Heart left ventricle (tissue), 16 donors: ENCODE data around the gene ZNF607. TPM values are rescaled to one million over a fixed set of nuclear protein-coding genes. Genes with fewer than 3 reads are reported as not detected.
"Not testable (repeated sequence)": the region's sequence is repeated elsewhere in the genome, so short reads cannot be mapped to it uniquely, and the experiment has no call there.

Experiments used
- ATAC-seq, 4 donors: fragments of 200-7000 bp; cut with Tn5 transposase; one replicate each; pipeline ENCODE4 v1.9.1; 2020 to 2022; ENCODE audit warnings: moderate library complexity in 4 of 4, mild to moderate bottlenecking in 3 of 4, moderate number of reproducible peaks in 1 of 4
- DNase-seq, 5 donors: peaks; one replicate each; pipeline ENCODE4 v3.0.0-alpha.2; 2020
- H3K27ac ChIP-seq, 12 donors: fragments of 200-600 bp; sonication (generic) in 4 of 12; one replicate each; pipeline versions ENCODE4 v1.5.0 to v1.8.0; 2016 to 2022; ENCODE audit warnings: mild to moderate bottlenecking in 2 of 12
- H3K27me3 ChIP-seq, 9 donors: fragments of 200-600 bp; sonication (generic) in 2 of 9; one replicate each; pipeline versions ENCODE4 v1.5.1 to v1.8.0; 2016 to 2022; ENCODE audit warnings: mild to moderate bottlenecking in 3 of 9
- H3K36me3 ChIP-seq, 9 donors: fragments of 200-600 bp; sonication (generic) in 2 of 9; one replicate each; pipeline versions ENCODE4 v1.5.0 to v1.8.0; 2018 to 2022; ENCODE audit warnings: mild to moderate bottlenecking in 2 of 9
- H3K4me1 ChIP-seq, 12 donors: fragments of 200-600 bp; sonication (generic) in 4 of 12; one replicate each; pipeline versions ENCODE4 v1.5.0 to v1.8.0; 2016 to 2022; ENCODE audit warnings: mild to moderate bottlenecking in 3 of 12
- H3K4me3 ChIP-seq, 12 donors: fragments of 200-600 bp; sonication (generic) in 4 of 12; one replicate each; pipeline versions ENCODE4 v1.5.0 to v1.8.0; 2017 to 2022; ENCODE audit warnings: mild to moderate bottlenecking in 9 of 12, moderate library complexity in 4 of 12
- H3K9me3 ChIP-seq, 12 donors: fragments of 200-600 bp; sonication (generic) in 4 of 12; one replicate each; pipeline versions ENCODE4 v1.5.0 to v1.8.0; 2016 to 2022; ENCODE audit warnings: mild to moderate bottlenecking in 1 of 12
- CTCF ChIP-seq, 12 donors: fragments of 200-600 bp; sonication (generic) in 4 of 12; IDR thresholded peaks; one replicate each; pipeline versions ENCODE4 v1.5.0 to v1.8.0; 2018 to 2022; ENCODE audit warnings: antibody characterized with exemption in 12 of 12, mild to moderate bottlenecking in 5 of 12
- POLR2A ChIP-seq, 2 donors: fragments of 450-650 bp; IDR thresholded peaks; one replicate each; pipeline ENCODE4 v1.6.1; 2017; ENCODE audit warnings: antibody characterized with exemption in 2 of 2, mild to moderate bottlenecking in 2 of 2, moderate library complexity in 2 of 2
- WGBS, 4 donors: extraction: QIAGEN DNeasy Blood & Tissue Kit in 2 of 4; methylation state at CpG; one replicate each; pipeline versions ENCODE4 v1.1.5 to v1.1.7; 2013 to 2018; 5-methylcytosine and 5-hydroxymethylcytosine counted together
- intact Hi-C, 10 donors: fragments of 100-400 bp; cut with DNase I; formaldehyde crosslinking; loops; one replicate each; pipeline versions ENCODE4 v1.11.1 to v1.14.2; 2022
- long read RNA-seq, 3 donors: library from polyadenylated mRNA; unstranded; transcript quantifications; one replicate each; pipeline ENCODE4 v2.0.0, GENCODE V29; 2020 to 2021
- polyA plus RNA-seq, 2 donors: library from polyadenylated mRNA; stranded (reverse); fragments of 200-250 nt; gene quantifications; one replicate each; pipeline ENCODE4 v1.2.3, GENCODE V29; 2013
- total RNA-seq, 9 donors: library from RNA; depleted of rRNA in 2 of 9; stranded (reverse); fragments of >200 nt in 2 of 9; fragmentation: NEBNext Ultra II Directional in 3 of 9; extraction: Animal tissue kit (Norgen Biotek cat#: 25700) in 3 of 9; gene quantifications; one replicate each; pipeline versions ENCODE4 v1.1.0 to v1.2.4, GENCODE V29; 2016 to 2023
- donor health status: ischemic (EF 13 %, LVEDD 7.1; RV severe dilation, severe dysfunction).
- donor health status: healthy with polysubstance abuse.
- donor health status: DM: no; HTN: yes; CAD: no.
- donor health status: DM: no; HTN: no; CAD: no.
- donor health status: ischemic (EF 25% LVEDD 6.9; RV normal size, moderate dysfunction).
- donor health status: ischemic (EF 25% LVEDD 5.7; RV mildly dilated, moderate dysfunction).
- donor health status: healthy.
- donor health status: DM: yes; HTN: yes; CAD: no.
- donor health status: ischemic (EF 35%, LVEDD 5.7; RV mildly dilated, moderate dysfunction).
- donor health status: nonischemic (EF 11% LVEDD 7.7; RV severe dilation, severe dysfunction).
- donor health status: DM: yes; HTN: yes; CAD: no.
- donor health status: PGD.
- donor health status: ischemic (EF 29% LVEDD 5.4; RV normal size, mild dysfunction).
- donor health status: nonischemic (EF 23%, LVEDD 6.1; RV moderate dilation, normal function).

Gene ZNF607
- total RNA-seq: 1 to 10 TPM; 4.5 to 7.9 (median 6.0) TPM
- polyA plus RNA-seq: 1 to 10 TPM; 1.8 to 3.0 TPM
- long read RNA-seq, donor 1, full-length matches to known transcripts: 4 of 8 reads
- long read RNA-seq, donor 1, partial matches to known transcripts: 0 of 8 reads
- long read RNA-seq, donor 1, other reads (novel, unspliced or antisense): 4 of 8 reads
- long read RNA-seq, donor 2, full-length matches to known transcripts: 4 of 13 reads
- long read RNA-seq, donor 2, partial matches to known transcripts: 1 of 13 reads
- long read RNA-seq, donor 2, other reads (novel, unspliced or antisense): 8 of 13 reads
- long read RNA-seq, donor 3, full-length matches to known transcripts: 1 of 9 reads
- long read RNA-seq, donor 3, partial matches to known transcripts: 0 of 9 reads
- long read RNA-seq, donor 3, other reads (novel, unspliced or antisense): 8 of 9 reads

- TF ChIP-seq CTCF (IDR thresholded peaks at IDR 0.05) (peak; percentile 43 to 82 (median 68)), POLR2A (IDR thresholded peaks at IDR 0.05) (peak in 1 of 2 donors; percentile 46)
- no peaks in the 10 kb centered on the region for H3K27me3 ChIP-seq
- H3K4me1 ChIP-seq: peaks cover 0 to 16% (median 10%) of the 10 kb centered on the region in 12 donors
- ATAC-seq: peak; percentile 99
- peak within 1 kb of the TSS; percentile 70 to 100 (median 86) for H3K4me3 ChIP-seq
- no peaks in the 10 kb centered on the region for H3K9me3 ChIP-seq
- peak; percentile 91 to 96 (median 94) for DNase-seq
- H3K27ac ChIP-seq: peak within 1 kb of the TSS in 11 of 12 donors; percentile 74 to 91 (median 86)
- intact Hi-C loops: loop anchor here in 3 of 10 donors (2.0 to 10.0 kb wide), 3 partner anchors 65 to 122 kb away; partner anchors contain the start of gene ZFP30 (in 3 of the 3)
- WGBS, 4 donors: 0% methylated on average over 20 to 54 of the region's 54 CpGs
- H3K36me3 ChIP-seq: peaks cover 0 to 12% (median 0%) of the 10 kb centered on the region in 9 donors
Observed at GRCh38 chr19:37719111-37719926, at the start of gene ZNF607. ZNF607 (minus strand) TSS chr19:37719761; CDS start chr19:37711618, 8,143 bp downstream.

GRCh38 chr19:37763488-37763887 is 43.9 kb upstream of the ZNF607 start:
- Histone ChIP-seq H3K36me3 (peaks cover 0 to 83% (median 51%) of the 10 kb centered on the region in 9 donors), H3K27me3 (no peaks in the 10 kb centered on the region), H3K27ac (no peak overlapping the region), H3K4me1 (no peaks in the 10 kb centered on the region), H3K4me3 (no peak overlapping the region), H3K9me3 (no peaks in the 10 kb centered on the region)
- TF ChIP-seq CTCF (IDR thresholded peaks at IDR 0.05): no peak
- no peak for TF ChIP-seq POLR2A (IDR thresholded peaks at IDR 0.05)
- intact Hi-C loops: no loop called here
- 95 to 100% (median 97%) methylated on average over 1 of the region's 1 CpG for whole genome bisulfite sequencing, 4 donors
- ATAC-seq: no peak
- DNase-seq: no peak

- DNase-seq, intact Hi-C loops, ATAC-seq, H3K9me3 ChIP-seq, H3K4me3 ChIP-seq, H3K27me3 ChIP-seq, H3K27ac ChIP-seq, H3K4me1 ChIP-seq: not testable (repeated sequence)
- 90 to 100% (median 96%) methylated on average over 4 of the region's 4 CpGs for WGBS, 4 donors
- peaks cover 0 to 68% (median 18%) of the 10 kb centered on the region in 9 donors for H3K36me3 ChIP-seq
Observed at GRCh38 chr19:37757683-37758082, 38.1 kb upstream of the ZNF607 start.

GRCh38 chr19:37738371-37738770 is 18.8 kb upstream of the ZNF607 start:
- TF ChIP-seq POLR2A (IDR thresholded peaks at IDR 0.05): no peak
- TF ChIP-seq CTCF (IDR thresholded peaks at IDR 0.05): no peak
- Histone ChIP-seq H3K27ac (no peak overlapping the region), H3K4me3 (no peak overlapping the region), H3K27me3 (no peaks in the 10 kb centered on the region), H3K9me3 (peaks cover 0 to 89% (median 27%) of the 10 kb centered on the region in 12 donors), H3K4me1 (no peaks in the 10 kb centered on the region), H3K36me3 (peaks cover 4 to 47% (median 18%) of the 10 kb centered on the region in 9 donors)
- no peak for ATAC-seq
- no peak for DNase-seq
- intact Hi-C loops: no loop called here
- WGBS, 4 donors: 77 to 91% (median 83%) methylated on average over 5 of the region's 5 CpGs
